HEK293 (cell line): ENCODE results near the gene EIF4H.

Source experiments
- PRDM1 ChIP-seq: fragments of 450-650 bp; formaldehyde crosslinking; IDR thresholded peaks from 2 replicates; pipeline ENCODE4; 2016; ENCODE audit warnings: missing biosample characterization, missing genetic modification characterization
- REST ChIP-seq: fragments of 450-650 bp; formaldehyde crosslinking; IDR thresholded peaks from 2 replicates; pipeline ENCODE4 v1.5.1; 2016; ENCODE audit warnings: missing biosample characterization, missing genetic modification characterization
- ZBTB11 ChIP-seq: fragments of 450-650 bp; formaldehyde crosslinking; conservative IDR thresholded peaks from 2 replicates; pipeline ENCODE4 v1.5.1; 2016; ENCODE audit warnings: low read depth, missing biosample characterization, missing genetic modification characterization
- TF ChIP-seq, protein P1 (sequence below): fragments of 450-650 bp; formaldehyde crosslinking; IDR thresholded peaks from 2 replicates; pipeline ENCODE4 v1.5.1; 2016; ENCODE audit warnings: missing biosample characterization, missing genetic modification characterization
- TF ChIP-seq, protein P2 (sequence below): fragments of 450-650 bp; IDR thresholded peaks from 2 replicates; pipeline ENCODE4 v1.5.1; 2018; ENCODE audit warnings: missing biosample characterization, missing genetic modification characterization

- no peak for TF ChIP-seq ZBTB11 (tag by site-specific recombination)
- TF ChIP-seq, protein P1, sequence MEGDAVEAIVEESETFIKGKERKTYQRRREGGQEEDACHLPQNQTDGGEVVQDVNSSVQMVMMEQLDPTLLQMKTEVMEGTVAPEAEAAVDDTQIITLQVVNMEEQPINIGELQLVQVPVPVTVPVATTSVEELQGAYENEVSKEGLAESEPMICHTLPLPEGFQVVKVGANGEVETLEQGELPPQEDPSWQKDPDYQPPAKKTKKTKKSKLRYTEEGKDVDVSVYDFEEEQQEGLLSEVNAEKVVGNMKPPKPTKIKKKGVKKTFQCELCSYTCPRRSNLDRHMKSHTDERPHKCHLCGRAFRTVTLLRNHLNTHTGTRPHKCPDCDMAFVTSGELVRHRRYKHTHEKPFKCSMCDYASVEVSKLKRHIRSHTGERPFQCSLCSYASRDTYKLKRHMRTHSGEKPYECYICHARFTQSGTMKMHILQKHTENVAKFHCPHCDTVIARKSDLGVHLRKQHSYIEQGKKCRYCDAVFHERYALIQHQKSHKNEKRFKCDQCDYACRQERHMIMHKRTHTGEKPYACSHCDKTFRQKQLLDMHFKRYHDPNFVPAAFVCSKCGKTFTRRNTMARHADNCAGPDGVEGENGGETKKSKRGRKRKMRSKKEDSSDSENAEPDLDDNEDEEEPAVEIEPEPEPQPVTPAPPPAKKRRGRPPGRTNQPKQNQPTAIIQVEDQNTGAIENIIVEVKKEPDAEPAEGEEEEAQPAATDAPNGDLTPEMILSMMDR (tag by site-specific recombination) = no peak
- TF ChIP-seq PRDM1 = no peak
- no peak for TF ChIP-seq REST (tag by site-specific recombination)
- TF ChIP-seq, protein P2, sequence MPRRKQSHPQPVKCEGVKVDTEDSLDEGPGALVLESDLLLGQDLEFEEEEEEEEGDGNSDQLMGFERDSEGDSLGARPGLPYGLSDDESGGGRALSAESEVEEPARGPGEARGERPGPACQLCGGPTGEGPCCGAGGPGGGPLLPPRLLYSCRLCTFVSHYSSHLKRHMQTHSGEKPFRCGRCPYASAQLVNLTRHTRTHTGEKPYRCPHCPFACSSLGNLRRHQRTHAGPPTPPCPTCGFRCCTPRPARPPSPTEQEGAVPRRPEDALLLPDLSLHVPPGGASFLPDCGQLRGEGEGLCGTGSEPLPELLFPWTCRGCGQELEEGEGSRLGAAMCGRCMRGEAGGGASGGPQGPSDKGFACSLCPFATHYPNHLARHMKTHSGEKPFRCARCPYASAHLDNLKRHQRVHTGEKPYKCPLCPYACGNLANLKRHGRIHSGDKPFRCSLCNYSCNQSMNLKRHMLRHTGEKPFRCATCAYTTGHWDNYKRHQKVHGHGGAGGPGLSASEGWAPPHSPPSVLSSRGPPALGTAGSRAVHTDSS (tag by site-specific recombination) = no peak
Measured at GRCh38 chr7:74230446-74231231, 56.5 kb downstream of the EIF4H start.
